ENCODE data around the gene ATP6V0E1.

Gene ATP6V0E1

GRCh38 chr5:172983542-172984243, at the start of gene ATP6V0E1:
TSS of gene ATP6V0E1 (plus strand) at chr5:172983771. CDS start at chr5:172983861, 90 bp downstream.
- DNase-seq (ENCODE audit: low spot score): peak; percentile 92

GRCh38 chr5:172935096-172935495, 48.5 kb upstream of the ATP6V0E1 start:
- DNase-seq (ENCODE audit: low spot score): no peak

- no peak for DNase-seq (ENCODE audit: low spot score)
Observed at GRCh38 chr5:172936401-172936800, 47.2 kb upstream of the ATP6V0E1 start.

- DNase-seq (ENCODE audit: low spot score): no peak
Observed at GRCh38 chr5:172939071-172939470, 44.5 kb upstream of the ATP6V0E1 start.

- no peak for DNase-seq (ENCODE audit: low spot score)
Observed at GRCh38 chr5:172939611-172940267, 43.8 kb upstream of the ATP6V0E1 start.

- no peak for DNase-seq (ENCODE audit: low spot score)
Observed at GRCh38 chr5:172940268-172941066, 43.1 kb upstream of the ATP6V0E1 start.

GRCh38 chr5:172941067-172941516, 42.5 kb upstream of the ATP6V0E1 start:
- DNase-seq (ENCODE audit: low spot score): no peak

GRCh38 chr5:172942556-172942955, 41.0 kb upstream of the ATP6V0E1 start:
- no peak for DNase-seq (ENCODE audit: low spot score)

GRCh38 chr5:172943283-172943841, 40.2 kb upstream of the ATP6V0E1 start:
- DNase-seq (ENCODE audit: low spot score): no peak

GRCh38 chr5:172943906-172944305, 39.7 kb upstream of the ATP6V0E1 start:
- no peak for DNase-seq (ENCODE audit: low spot score)

GRCh38 chr5:172944741-172945140, 38.8 kb upstream of the ATP6V0E1 start:
- no peak for DNase-seq (ENCODE audit: low spot score)

GRCh38 chr5:172945151-172945550, 38.4 kb upstream of the ATP6V0E1 start:
- DNase-seq (ENCODE audit: low spot score): no peak

- DNase-seq (ENCODE audit: low spot score): no peak
Observed at GRCh38 chr5:172946146-172946545, 37.4 kb upstream of the ATP6V0E1 start.

- DNase-seq (ENCODE audit: low spot score): no peak
Observed at GRCh38 chr5:172949426-172949825, 34.1 kb upstream of the ATP6V0E1 start.

GRCh38 chr5:172950176-172950965, 33.2 kb upstream of the ATP6V0E1 start:
- no peak for DNase-seq (ENCODE audit: low spot score)

GRCh38 chr5:172951371-172952033, 32.1 kb upstream of the ATP6V0E1 start:
- DNase-seq (ENCODE audit: low spot score): no peak

- no peak for DNase-seq (ENCODE audit: low spot score)
Observed at GRCh38 chr5:172952034-172952511, 31.5 kb upstream of the ATP6V0E1 start.

- DNase-seq (ENCODE audit: low spot score): no peak
Observed at GRCh38 chr5:172953776-172954675, 29.5 kb upstream of the ATP6V0E1 start.

- no peak for DNase-seq (ENCODE audit: low spot score)
Observed at GRCh38 chr5:172954751-172955159, 28.8 kb upstream of the ATP6V0E1 start.

- DNase-seq (ENCODE audit: low spot score): no peak
Observed at GRCh38 chr5:172956228-172956627, 27.3 kb upstream of the ATP6V0E1 start.
